ENCODE measurements around the gene KIZ. TPM values are rescaled to one million over a fixed set of nuclear protein-coding genes. Genes with fewer than 3 reads are reported as not detected.

KIZ gene
- total and polyA plus RNA-seq, 11 donors = 8.8 to 31.2 (median 23.6) TPM

GRCh38 chr20:21173485-21173884 lies 47.6 kb downstream of the KIZ start:
- intact Hi-C loops (cut with DNase I) = no loop called here
- ATAC-seq = no peak
- peak overlapping the region in 1 of 12 donors; percentile 69 for H3K27ac ChIP-seq
- H3K4me3 ChIP-seq = no peak overlapping the region
- DNase-seq = no peak
- TF ChIP-seq POLR2A (IDR thresholded peaks at IDR 0.05) (no peak), CTCF (IDR thresholded peaks at IDR 0.05) (no peak)
- H3K27me3 ChIP-seq = no peaks in the 10 kb centered on the region
- H3K9me3 ChIP-seq = peaks cover 0 to 20% (median 12%) of the 10 kb centered on the region in 12 donors
- 61 to 76% (median 66%) methylated on average over 2 of the region's 2 CpGs for WGBS, 4 donors
- H3K36me3 ChIP-seq = no peaks in the 10 kb centered on the region
- peaks cover 0 to 12% (median 0%) of the 10 kb centered on the region in 12 donors for H3K4me1 ChIP-seq

- no peak for DNase-seq
- Histone ChIP-seq H3K27ac (peak overlapping the region in 2 of 12 donors; percentile 3 to 69), H3K27me3 (no peaks in the 10 kb centered on the region), H3K4me1 (peaks cover 0 to 12% (median 0%) of the 10 kb centered on the region in 12 donors), H3K9me3 (peaks cover 0 to 21% (median 12%) of the 10 kb centered on the region in 12 donors), H3K4me3 (no peak overlapping the region), H3K36me3 (no peaks in the 10 kb centered on the region)
- intact Hi-C loops (cut with DNase I) = no loop called here
- no peak for TF ChIP-seq POLR2A (IDR thresholded peaks at IDR 0.05)
- no peak for TF ChIP-seq CTCF (IDR thresholded peaks at IDR 0.05)
- 86 to 92% (median 90%) methylated on average over 2 of the region's 2 CpGs for WGBS, 4 donors
- no peak for ATAC-seq
These were observed 48.8 kb downstream of the KIZ start for GRCh38 chr20:21174516-21175239.

- H3K27me3 ChIP-seq = no peaks in the 10 kb centered on the region
- no peak overlapping the region for H3K4me3 ChIP-seq
- ATAC-seq = no peak
- H3K27ac ChIP-seq = peak overlapping the region in 1 of 12 donors; percentile 69
- H3K9me3 ChIP-seq = peaks cover 0 to 21% (median 12%) of the 10 kb centered on the region in 12 donors
- H3K4me1 ChIP-seq = peaks cover 0 to 12% (median 0%) of the 10 kb centered on the region in 12 donors
- DNase-seq = no peak
- no peak for TF ChIP-seq CTCF (IDR thresholded peaks at IDR 0.05)
- no peak for TF ChIP-seq POLR2A (IDR thresholded peaks at IDR 0.05)
- no peaks in the 10 kb centered on the region for H3K36me3 ChIP-seq
- intact Hi-C loops (cut with DNase I) = no loop called here
These were observed 49.6 kb downstream of the KIZ start for GRCh38 chr20:21175433-21175832.

- no peak for ATAC-seq
- intact Hi-C loops (cut with DNase I) = no loop called here
These were observed 51.9 kb downstream of the KIZ start for GRCh38 chr20:21177767-21178166.

More at GRCh38 chr20:21177767-21178166, 51.9 kb downstream of the KIZ start:
- Histone ChIP-seq H3K27me3 (no peaks in the 10 kb centered on the region), H3K4me1 (peaks cover 0 to 17% (median 0%) of the 10 kb centered on the region in 12 donors), H3K4me3 (no peak overlapping the region), H3K36me3 (no peaks in the 10 kb centered on the region), H3K27ac (no peak overlapping the region), H3K9me3 (peaks cover 0 to 21% (median 12%) of the 10 kb centered on the region in 12 donors)
- DNase-seq = no peak
- 94 to 95% (median 94%) methylated on average over 2 of the region's 2 CpGs for WGBS, 4 donors
- TF ChIP-seq POLR2A (IDR thresholded peaks at IDR 0.05) (no peak), CTCF (IDR thresholded peaks at IDR 0.05) (no peak)

All from heart left ventricle (tissue), 16 donors.